ENCODE measurements around the gene RNF31.

DNA sequence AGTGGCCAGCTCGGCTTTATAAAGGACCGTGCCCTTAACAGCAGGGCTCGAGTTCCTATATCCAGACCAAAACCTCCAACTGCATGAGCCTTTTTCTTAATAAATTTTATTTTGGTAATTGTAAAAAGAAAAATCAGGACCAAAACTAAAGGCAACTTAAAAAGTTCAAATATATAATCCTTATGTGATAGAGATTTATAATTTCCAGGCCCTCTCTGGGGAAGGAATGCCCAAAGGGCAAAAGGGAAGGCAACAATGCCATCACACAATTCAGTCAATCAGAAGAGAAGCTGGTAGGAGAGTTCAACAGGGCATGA lies 41.7 kb downstream of the RNF31 start:
- TF ChIP-seq CTCF (IDR thresholded peaks at IDR 0.05; ENCODE audit: low read depth, low read length, poor library complexity, severe bottlenecking) (no peak), EZH2phosphoT487 (IDR thresholded peaks at IDR 0.05; ENCODE audit: borderline replicate concordance, low read length) (no peak)
